HG03521 (cell line): Measurements from ENCODE around the gene KRTAP10-10.
"Not testable (repeated sequence)": the region's sequence is repeated elsewhere in the genome, so short reads cannot be mapped to it uniquely, and the experiment has no call there.

Experiments
- ATAC-seq: cut with Tn5 transposase; IDR thresholded peaks from one replicate; pipeline ENCODE4 v1.9.1; 2021; ENCODE audit warnings: mild to moderate bottlenecking, moderate library complexity; ENCODE audit not compliant: unreplicated experiment

Gene KRTAP10-10

GRCh38 chr21:44648557-44649311, 11.6 kb downstream of the KRTAP10-10 start:
- no peak for ATAC-seq

GRCh38 chr21:44649521-44650100, 12.5 kb downstream of the KRTAP10-10 start:
- ATAC-seq = no peak

GRCh38 chr21:44650265-44650972, 13.3 kb downstream of the KRTAP10-10 start:
- ATAC-seq = no peak

- ATAC-seq = no peak
Measured at GRCh38 chr21:44650973-44651675, 14.0 kb downstream of the KRTAP10-10 start.

GRCh38 chr21:44653123-44653522, 16.0 kb downstream of the KRTAP10-10 start:
- no peak for ATAC-seq

- ATAC-seq = no peak
Measured at GRCh38 chr21:44653656-44654575, 16.8 kb downstream of the KRTAP10-10 start.

GRCh38 chr21:44654576-44655175, 17.5 kb downstream of the KRTAP10-10 start, which contains the start of gene KRTAP12-4:
Gene KRTAP12-4 (minus strand): TSS chr21:44654659. CDS start chr21:44654614, 45 bp downstream.
- ATAC-seq = no peak

- no peak for ATAC-seq
Measured at GRCh38 chr21:44656868-44657267, 19.7 kb downstream of the KRTAP10-10 start.

- ATAC-seq = no peak
Measured at GRCh38 chr21:44657635-44658540, 20.7 kb downstream of the KRTAP10-10 start, which contains the start of gene KRTAP12-3. Gene KRTAP12-3 (plus strand): TSS chr21:44657932. CDS start chr21:44657980, 48 bp downstream.

- no peak for ATAC-seq
Measured at GRCh38 chr21:44658541-44658910, 21.4 kb downstream of the KRTAP10-10 start.

- no peak for ATAC-seq
Measured at GRCh38 chr21:44658913-44659595, 21.9 kb downstream of the KRTAP10-10 start.

- ATAC-seq = not testable (repeated sequence)
Measured at GRCh38 chr21:44661567-44661966, 24.4 kb downstream of the KRTAP10-10 start.

GRCh38 chr21:44664691-44665090, 27.5 kb downstream of the KRTAP10-10 start:
- no peak for ATAC-seq

GRCh38 chr21:44666401-44667320, 29.5 kb downstream of the KRTAP10-10 start, which contains the start of gene KRTAP12-2:
Gene KRTAP12-2 (minus strand): TSS chr21:44666927. CDS start chr21:44666886, 41 bp downstream.
- no peak for ATAC-seq

GRCh38 chr21:44667612-44668011, 30.5 kb downstream of the KRTAP10-10 start:
- ATAC-seq = no peak

- ATAC-seq = no peak
Measured at GRCh38 chr21:44670642-44671432, 33.7 kb downstream of the KRTAP10-10 start.
